Stimulated activated CD4-positive, alpha-beta T cell treated with anti-CD3 and anti-CD28 coated beads, Interleukin-12 subunit alpha, Interleukin-12 subunit beta, amount 100 ng/mL, for 4 hours (primary cell): ENCODE data around the gene OR4C15.

Source experiments
- DNase-seq: peaks from one replicate; pipeline ENCODE4 v3.0.0-alpha.2; 2020

OR4C15 gene

DNA sequence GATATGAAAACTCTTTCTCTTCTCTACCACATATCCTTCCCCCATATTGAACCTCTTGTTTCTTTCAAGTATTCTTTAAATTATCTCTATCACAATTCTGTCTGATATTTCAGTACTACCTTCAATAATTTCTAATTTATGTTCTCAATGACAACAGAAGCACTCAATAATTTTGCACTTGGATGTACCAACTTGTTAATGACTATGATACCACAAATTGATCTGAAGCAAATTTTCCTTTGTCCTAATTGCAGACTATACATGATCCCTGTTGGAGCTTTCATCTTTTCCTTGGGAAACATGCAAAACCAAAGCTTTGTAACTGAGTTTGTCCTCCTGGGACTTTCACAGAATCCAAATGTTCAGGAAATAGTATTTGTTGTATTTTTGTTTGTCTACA is at the start of gene OR4C15:
TSS of gene OR4C15 (plus strand) at position 301 of the 400 bp plus-strand sequence. CDS start at position 301, 0 bp downstream.
- no peak for DNase-seq

DNA sequence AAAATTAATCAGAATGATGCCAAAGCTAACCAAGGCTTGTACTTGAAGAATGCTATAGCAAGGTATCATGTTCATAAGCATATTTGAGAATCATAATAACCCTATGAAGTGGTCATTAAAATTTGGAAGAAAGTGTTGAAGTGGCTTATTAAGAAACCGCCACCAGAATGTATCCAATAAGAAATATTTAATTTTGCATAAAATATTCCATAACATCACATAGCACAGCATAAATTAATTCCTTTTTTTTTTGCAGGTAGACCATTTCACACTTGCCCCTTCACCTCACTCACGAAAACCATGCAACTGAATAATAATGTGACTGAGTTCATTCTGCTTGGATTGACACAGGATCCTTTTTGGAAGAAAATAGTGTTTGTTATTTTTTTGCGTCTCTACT is 17.6 kb downstream of the OR4C15 start, which contains the start of gene OR4C16:
TSS of gene OR4C16 (plus strand) at position 301 of the 400 bp plus-strand sequence. CDS start at position 301, 0 bp downstream.
- DNase-seq = no peak

DNA sequence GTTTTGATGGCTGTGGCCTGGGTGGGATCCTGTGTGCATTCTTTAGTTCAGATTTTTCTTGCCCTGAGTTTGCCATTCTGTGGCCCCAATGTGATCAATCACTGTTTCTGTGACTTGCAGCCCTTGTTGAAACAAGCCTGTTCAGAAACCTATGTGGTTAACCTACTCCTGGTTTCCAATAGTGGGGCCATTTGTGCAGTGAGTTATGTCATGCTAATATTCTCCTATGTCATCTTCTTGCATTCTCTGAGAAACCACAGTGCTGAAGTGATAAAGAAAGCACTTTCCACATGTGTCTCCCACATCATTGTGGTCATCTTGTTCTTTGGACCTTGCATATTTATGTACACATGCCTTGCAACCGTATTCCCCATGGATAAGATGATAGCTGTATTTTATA is 18.3 kb downstream of the OR4C15 start:
- DNase-seq = no peak
